GM20000 (cell line): ENCODE results near the gene CDCP1.

Experiments
- DNase-seq: peaks from one replicate; pipeline ENCODE4 v3.0.0; 2012; ENCODE audit warnings: low spot score
- TF ChIP-seq, protein P1 (sequence below): IDR thresholded peaks from 2 replicates; pipeline ENCODE4 v1.5.1; 2012; ENCODE audit warnings: mild to moderate bottlenecking, control low read depth; ENCODE audit errors: extremely low read depth, missing control alignments

Gene CDCP1

DNA sequence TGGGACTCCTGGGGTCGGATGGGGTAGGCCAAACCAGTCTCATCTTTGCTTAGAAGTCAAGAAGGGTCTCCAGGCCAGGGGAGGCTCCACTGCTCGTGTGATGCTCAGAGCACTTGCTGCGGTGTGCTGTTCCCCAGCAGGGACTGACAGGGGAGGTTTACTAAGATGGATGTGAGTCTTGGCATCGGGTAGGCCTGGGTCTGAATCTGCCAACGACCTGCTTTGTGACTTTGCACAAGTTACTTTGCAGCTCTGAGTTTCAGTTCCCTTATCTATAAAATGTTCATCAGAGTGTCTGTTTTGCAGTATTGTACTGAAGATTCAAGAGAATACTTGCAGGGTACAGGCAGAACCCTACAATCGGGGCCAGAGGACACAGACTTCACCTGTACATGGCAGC, 17.3 kb upstream of the CDCP1 start:
- DNase-seq, result peak; percentile 34
- TF ChIP-seq, protein P1, sequence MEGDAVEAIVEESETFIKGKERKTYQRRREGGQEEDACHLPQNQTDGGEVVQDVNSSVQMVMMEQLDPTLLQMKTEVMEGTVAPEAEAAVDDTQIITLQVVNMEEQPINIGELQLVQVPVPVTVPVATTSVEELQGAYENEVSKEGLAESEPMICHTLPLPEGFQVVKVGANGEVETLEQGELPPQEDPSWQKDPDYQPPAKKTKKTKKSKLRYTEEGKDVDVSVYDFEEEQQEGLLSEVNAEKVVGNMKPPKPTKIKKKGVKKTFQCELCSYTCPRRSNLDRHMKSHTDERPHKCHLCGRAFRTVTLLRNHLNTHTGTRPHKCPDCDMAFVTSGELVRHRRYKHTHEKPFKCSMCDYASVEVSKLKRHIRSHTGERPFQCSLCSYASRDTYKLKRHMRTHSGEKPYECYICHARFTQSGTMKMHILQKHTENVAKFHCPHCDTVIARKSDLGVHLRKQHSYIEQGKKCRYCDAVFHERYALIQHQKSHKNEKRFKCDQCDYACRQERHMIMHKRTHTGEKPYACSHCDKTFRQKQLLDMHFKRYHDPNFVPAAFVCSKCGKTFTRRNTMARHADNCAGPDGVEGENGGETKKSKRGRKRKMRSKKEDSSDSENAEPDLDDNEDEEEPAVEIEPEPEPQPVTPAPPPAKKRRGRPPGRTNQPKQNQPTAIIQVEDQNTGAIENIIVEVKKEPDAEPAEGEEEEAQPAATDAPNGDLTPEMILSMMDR, result no peak

- TF ChIP-seq, protein P1, result no peak
- DNase-seq, result no peak
Measured at GRCh38 chr3:45154641-45155147, 8.5 kb upstream of the CDCP1 start.

- no peak for DNase-seq
- TF ChIP-seq, protein P1, result no peak
Measured at GRCh38 chr3:45153658-45154437, 7.7 kb upstream of the CDCP1 start.

GRCh38 chr3:45152307-45152706, 6.1 kb upstream of the CDCP1 start:
- TF ChIP-seq, protein P1, result no peak

GRCh38 chr3:45151100-45151499, 4.9 kb upstream of the CDCP1 start:
- no peak for DNase-seq
- TF ChIP-seq, protein P1, result no peak

More at GRCh38 chr3:45152307-45152706, 6.1 kb upstream of the CDCP1 start:
- no peak for DNase-seq

DNA sequence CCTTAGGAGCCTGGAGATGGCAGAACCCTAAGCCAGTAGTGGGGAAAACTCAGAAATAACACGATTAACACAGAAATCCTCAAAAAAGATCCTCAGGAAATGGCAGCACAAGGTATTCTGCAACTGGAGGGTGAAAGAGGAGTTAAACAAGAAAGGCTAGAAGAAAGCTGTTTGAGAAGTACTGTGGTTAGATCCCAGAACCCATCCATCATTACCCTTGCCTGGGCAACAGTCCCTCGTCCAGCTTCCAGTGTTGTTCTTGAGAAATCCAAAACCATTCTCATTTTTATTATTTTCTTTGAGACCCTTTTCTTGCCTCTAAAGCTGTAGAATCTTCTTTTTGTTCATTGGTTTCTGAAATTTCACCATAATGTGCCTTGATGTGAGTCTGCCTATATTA, 2.7 kb upstream of the CDCP1 start:
- TF ChIP-seq, protein P1, result no peak
- no peak for DNase-seq

- TF ChIP-seq, protein P1, result no peak
Measured at GRCh38 chr3:45145223-45145622, 955 bp downstream of the CDCP1 start.

More at GRCh38 chr3:45145223-45145622, 955 bp downstream of the CDCP1 start:
- peak; percentile 25 for DNase-seq
